Karpas-422 (cell line): ENCODE data around the gene CPTP. TPM values are rescaled to one million over a fixed set of nuclear protein-coding genes. Genes with fewer than 3 reads are reported as not detected.

ENCODE experiments used
- DNase-seq: peaks from one replicate; pipeline ENCODE4 v3.0.0-alpha.2; 2015
- H2AFZ ChIP-seq: fragments of 200-600 bp; sonication (generic); 2 replicates; pipeline ENCODE4 v1.6.1; 2014; ENCODE audit warnings: antibody characterized with exemption, low read length, mixed read lengths
- H3K27ac ChIP-seq: fragments of 200-600 bp; sonication (generic); 2 replicates; pipeline ENCODE4 v1.5.1; 2014; ENCODE audit warnings: mild to moderate bottlenecking, low read length, moderate library complexity
- H3K27me3 ChIP-seq: fragments of 200-600 bp; sonication (generic); 2 replicates; pipeline ENCODE4 v1.6.1; 2014; ENCODE audit warnings: low read length, mixed read lengths
- H3K36me3 ChIP-seq: fragments of 200-600 bp; sonication (generic); 2 replicates; pipeline ENCODE4 v1.6.1; 2014; ENCODE audit warnings: low read length, mixed read lengths; ENCODE audit not compliant: insufficient read depth
- H3K4me1 ChIP-seq: fragments of 200-600 bp; sonication (generic); 2 replicates; pipeline ENCODE4 v1.6.1; 2014; ENCODE audit warnings: mild to moderate bottlenecking, low read length, mixed read lengths
- H3K4me2 ChIP-seq: fragments of 200-600 bp; sonication (generic); 2 replicates; pipeline ENCODE4 v1.6.1; 2014; ENCODE audit warnings: low read length, low read depth, mild to moderate bottlenecking; ENCODE audit not compliant: poor library complexity, severe bottlenecking
- H3K4me3 ChIP-seq: fragments of 200-600 bp; sonication (generic); 2 replicates; pipeline ENCODE4 v1.5.1; 2014; ENCODE audit warnings: mild to moderate bottlenecking, antibody characterized with exemption, low read length, mixed read lengths
- H3K79me2 ChIP-seq: fragments of 200-600 bp; sonication (generic); 2 replicates; pipeline ENCODE4 v1.6.1; 2014; ENCODE audit warnings: mild to moderate bottlenecking, low read length, mixed read lengths
- H3K9ac ChIP-seq: fragments of 200-600 bp; sonication (generic); 2 replicates; pipeline ENCODE4 v1.6.0; 2014; ENCODE audit warnings: low read length
- H3K9me2 ChIP-seq: fragments of 200-600 bp; sonication (generic), shearing (Covaris generic); replicated peaks from 2 replicates; pipeline ENCODE4 v1.6.0; 2014; ENCODE audit warnings: mild to moderate bottlenecking, low read length, moderate library complexity; ENCODE audit not compliant: insufficient read depth
- H3K9me3 ChIP-seq: fragments of 300-700, 200-600 bp; sonication (generic); 2 replicates; pipeline ENCODE4 v1.6.1; 2014; ENCODE audit warnings: low read length, mixed read lengths
- H4K20me1 ChIP-seq: fragments of 200-600 bp; sonication (generic); 2 replicates; pipeline ENCODE4 v1.6.1; 2014; ENCODE audit warnings: mild to moderate bottlenecking, antibody characterized with exemption, low read length, low read depth; ENCODE audit not compliant: insufficient read depth
- total RNA-seq: library from RNA; depleted of rRNA; stranded (reverse); fragments of >200 nt; shearing (Covaris generic); gene quantifications from 2 replicates; pipeline ENCODE4 v1.2.3, GENCODE V29; 2014; ENCODE audit warnings: low replicate concordance; rRNA removed

Gene CPTP
- total RNA-seq, result 35.0 and 74.7 TPM in 2 replicates

- Histone ChIP-seq H2AFZ (no peak within 1 kb of the TSS), H3K4me2 (peak within 1 kb of the TSS; percentile 91), H3K9me3 (no peaks in the 10 kb centered on the region), H3K36me3 (no peaks in the 10 kb centered on the region), H3K9me2 (no peaks in the 10 kb centered on the region), H4K20me1 (peaks cover 31% of the 10 kb centered on the region), H3K9ac (peak within 1 kb of the TSS; percentile 100), H3K27me3 (no peaks in the 10 kb centered on the region), H3K79me2 (peaks cover 64% of the 10 kb centered on the region), H3K4me1 (peaks cover 57% of the 10 kb centered on the region), H3K4me3 (peak within 1 kb of the TSS; percentile 82), H3K27ac (peak within 1 kb of the TSS; percentile 92)
- peak; percentile 97 for DNase-seq
Measured at GRCh38 chr1:1324524-1325287, at the start of gene CPTP, which contains the start of gene INTS11. CPTP (plus strand) TSS chr1:1324802; CDS start chr1:1326911, 2,109 bp downstream. INTS11 (minus strand) TSS chr1:1324660; CDS start chr1:1324608, 52 bp downstream.

GRCh38 chr1:1274931-1275431 is 49.6 kb upstream of the CPTP start:
- Histone ChIP-seq H3K9ac (peak overlapping the region; percentile 87; the same call in 1 of the 2 replicates), H3K27me3 (no peaks in the 10 kb centered on the region), H3K36me3 (no peaks in the 10 kb centered on the region), H3K4me3 (peak overlapping the region; percentile 79; the same call in 1 of the 2 replicates), H3K27ac (no peak overlapping the region), H2AFZ (no peak overlapping the region), H3K9me2 (no peaks in the 10 kb centered on the region), H3K9me3 (no peaks in the 10 kb centered on the region), H3K4me1 (peaks cover 34% of the 10 kb centered on the region), H3K79me2 (peaks cover 36% of the 10 kb centered on the region), H4K20me1 (peaks cover 31% of the 10 kb centered on the region; the same call in 1 of the 2 replicates), H3K4me2 (peak overlapping the region; percentile 94)
- DNase-seq, result no peak

GRCh38 chr1:1275836-1276235 is 48.8 kb upstream of the CPTP start:
- no peak for DNase-seq
- Histone ChIP-seq H4K20me1 (peaks cover 23% of the 10 kb centered on the region; the same call in 1 of the 2 replicates), H3K4me1 (peaks cover 30% of the 10 kb centered on the region), H3K4me2 (no peak overlapping the region), H3K27ac (no peak overlapping the region), H3K9ac (no peak overlapping the region), H3K9me3 (no peaks in the 10 kb centered on the region), H3K36me3 (no peaks in the 10 kb centered on the region), H3K4me3 (no peak overlapping the region), H3K79me2 (peaks cover 28% of the 10 kb centered on the region), H2AFZ (no peak overlapping the region), H3K27me3 (no peaks in the 10 kb centered on the region), H3K9me2 (no peaks in the 10 kb centered on the region)

- DNase-seq, result no peak
- H3K27me3 ChIP-seq, result no peaks in the 10 kb centered on the region
- H3K27ac ChIP-seq, result no peak overlapping the region
- H2AFZ ChIP-seq, result no peak overlapping the region
- H3K9me2 ChIP-seq, result no peaks in the 10 kb centered on the region
- peaks cover 11% of the 10 kb centered on the region for H3K4me1 ChIP-seq
- no peak overlapping the region for H3K4me3 ChIP-seq
- no peaks in the 10 kb centered on the region for H3K9me3 ChIP-seq
- no peak overlapping the region for H3K4me2 ChIP-seq
- H3K9ac ChIP-seq, result no peak overlapping the region
- H3K79me2 ChIP-seq, result peaks cover under 1% of the 10 kb centered on the region; the same call in 1 of the 2 replicates
- H4K20me1 ChIP-seq, result no peaks in the 10 kb centered on the region
- H3K36me3 ChIP-seq, result no peaks in the 10 kb centered on the region
Measured at GRCh38 chr1:1278620-1279019, 46.0 kb upstream of the CPTP start.

- Histone ChIP-seq H4K20me1 (no peaks in the 10 kb centered on the region), H3K9ac (no peak overlapping the region), H3K36me3 (no peaks in the 10 kb centered on the region), H3K27me3 (no peaks in the 10 kb centered on the region), H2AFZ (no peak overlapping the region), H3K4me3 (no peak overlapping the region), H3K9me2 (no peaks in the 10 kb centered on the region), H3K27ac (no peak overlapping the region), H3K4me2 (no peak overlapping the region), H3K4me1 (peaks cover 11% of the 10 kb centered on the region), H3K9me3 (no peaks in the 10 kb centered on the region), H3K79me2 (no peaks in the 10 kb centered on the region)
- no peak for DNase-seq
Measured at GRCh38 chr1:1279028-1279427, 45.6 kb upstream of the CPTP start.

- H4K20me1 ChIP-seq, result no peaks in the 10 kb centered on the region
- no peaks in the 10 kb centered on the region for H3K79me2 ChIP-seq
- no peak overlapping the region for H3K4me2 ChIP-seq
- no peak overlapping the region for H3K9ac ChIP-seq
- H2AFZ ChIP-seq, result no peak overlapping the region
- H3K4me3 ChIP-seq, result no peak overlapping the region
- H3K4me1 ChIP-seq, result peaks cover 3% of the 10 kb centered on the region
- H3K9me3 ChIP-seq, result no peaks in the 10 kb centered on the region
- H3K27me3 ChIP-seq, result no peaks in the 10 kb centered on the region
- no peak overlapping the region for H3K27ac ChIP-seq
- DNase-seq, result no peak
- no peaks in the 10 kb centered on the region for H3K9me2 ChIP-seq
- no peaks in the 10 kb centered on the region for H3K36me3 ChIP-seq
Measured at GRCh38 chr1:1280782-1281481, 43.7 kb upstream of the CPTP start.

GRCh38 chr1:1281533-1282321 is 42.9 kb upstream of the CPTP start:
- Histone ChIP-seq H3K4me1 (peaks cover 3% of the 10 kb centered on the region), H3K4me2 (no peak overlapping the region), H3K27ac (no peak overlapping the region), H3K9ac (no peak overlapping the region), H2AFZ (no peak overlapping the region), H3K4me3 (no peak overlapping the region), H3K79me2 (no peaks in the 10 kb centered on the region), H3K36me3 (no peaks in the 10 kb centered on the region), H3K27me3 (no peaks in the 10 kb centered on the region), H4K20me1 (no peaks in the 10 kb centered on the region), H3K9me2 (no peaks in the 10 kb centered on the region), H3K9me3 (no peaks in the 10 kb centered on the region)
- DNase-seq, result no peak
